HG02885 (cell line): Measurements from ENCODE around the gene WWOX.

Experiments used
- ATAC-seq: cut with Tn5 transposase; IDR thresholded peaks from one replicate; pipeline ENCODE4 v1.9.1; 2021; ENCODE audit warnings: mild to moderate bottlenecking; ENCODE audit not compliant: unreplicated experiment, poor library complexity

Gene WWOX

GRCh38 chr16:79069633-79070032 is 970.2 kb downstream of the WWOX start:
- ATAC-seq, result no peak

DNA sequence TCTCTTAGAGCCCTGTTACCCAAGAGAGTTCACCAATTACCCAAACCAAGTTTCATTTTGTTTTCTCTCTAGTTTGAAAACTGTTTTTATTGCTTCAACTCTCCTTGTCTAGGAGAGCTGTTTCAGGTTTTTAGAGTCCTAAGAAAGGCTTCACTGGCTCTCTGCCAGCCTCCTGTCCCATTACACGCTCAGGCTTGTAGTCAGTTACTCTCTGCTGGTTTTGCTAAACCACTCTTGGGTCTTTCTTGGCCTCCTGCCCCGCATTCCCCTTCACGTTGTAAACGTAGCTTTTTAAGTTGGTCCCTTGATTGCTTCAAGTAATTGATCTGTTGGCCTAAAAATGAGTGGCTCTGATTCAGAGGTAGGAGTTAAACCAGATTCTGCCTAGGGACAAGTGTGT is 972.0 kb downstream of the WWOX start:
- no peak for ATAC-seq

- no peak for ATAC-seq
Observed at GRCh38 chr16:79072517-79072916, 973.1 kb downstream of the WWOX start.

DNA sequence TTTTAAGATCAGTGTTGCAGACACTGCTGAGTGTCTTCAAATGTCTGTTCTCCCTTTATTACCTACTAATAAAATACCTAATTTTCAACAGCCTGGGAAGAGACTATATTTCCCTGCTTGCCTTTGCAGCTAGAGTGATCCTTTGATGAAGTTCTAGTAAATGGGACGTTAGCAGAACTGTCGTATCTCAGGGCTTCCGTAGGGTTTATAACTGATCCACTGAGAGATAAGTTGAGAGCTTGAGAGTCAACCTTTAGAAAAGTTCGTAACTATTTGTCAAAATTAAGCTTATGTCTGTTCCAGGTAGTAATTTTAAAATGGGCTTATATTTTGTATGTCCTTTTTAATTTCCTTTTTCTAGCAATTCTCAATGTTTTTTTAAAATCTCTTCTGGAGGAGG is 974.1 kb downstream of the WWOX start:
- no peak for ATAC-seq

- ATAC-seq, result no peak
Observed at GRCh38 chr16:79074541-79074940, 975.1 kb downstream of the WWOX start.

DNA sequence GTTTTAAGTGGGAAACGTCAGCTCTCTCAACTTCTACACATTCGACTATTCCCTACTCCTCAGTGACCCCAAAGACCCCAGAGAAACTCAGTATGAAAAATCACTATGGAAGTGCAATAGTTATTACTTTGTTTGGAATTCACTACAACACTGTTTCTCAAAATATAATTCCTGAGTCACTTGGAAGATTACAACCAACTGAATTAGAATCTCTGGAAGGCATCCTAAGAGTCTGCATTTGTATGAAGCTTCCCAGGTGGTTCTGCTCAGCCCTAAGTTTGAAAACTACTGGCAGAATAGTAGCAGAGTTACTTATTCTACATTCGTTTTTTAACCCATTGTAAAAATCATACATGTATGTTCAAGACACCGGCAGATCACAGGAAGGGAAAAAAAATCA is 975.5 kb downstream of the WWOX start:
- ATAC-seq, result no peak

- ATAC-seq, result no peak
Observed at GRCh38 chr16:79076047-79076767, 976.8 kb downstream of the WWOX start.

DNA sequence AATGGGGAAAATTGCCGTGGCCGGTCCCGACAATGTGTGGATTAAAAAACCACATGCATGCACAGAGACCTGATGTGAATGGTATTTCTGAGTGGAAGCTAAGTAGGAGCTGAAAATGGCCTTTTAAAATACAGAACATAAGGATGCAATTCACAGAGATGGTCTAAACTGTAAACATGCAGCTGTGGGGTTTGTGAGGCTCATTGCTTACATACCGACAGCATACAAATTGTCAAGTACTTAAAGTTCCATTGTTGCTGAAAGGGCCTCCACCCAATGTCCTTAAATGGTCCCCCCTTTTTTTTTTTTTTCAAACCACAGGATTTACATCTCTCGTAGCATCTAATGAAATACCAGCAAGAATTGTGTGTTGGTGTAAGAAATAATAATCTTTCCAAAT is 977.9 kb downstream of the WWOX start:
- ATAC-seq, result no peak

DNA sequence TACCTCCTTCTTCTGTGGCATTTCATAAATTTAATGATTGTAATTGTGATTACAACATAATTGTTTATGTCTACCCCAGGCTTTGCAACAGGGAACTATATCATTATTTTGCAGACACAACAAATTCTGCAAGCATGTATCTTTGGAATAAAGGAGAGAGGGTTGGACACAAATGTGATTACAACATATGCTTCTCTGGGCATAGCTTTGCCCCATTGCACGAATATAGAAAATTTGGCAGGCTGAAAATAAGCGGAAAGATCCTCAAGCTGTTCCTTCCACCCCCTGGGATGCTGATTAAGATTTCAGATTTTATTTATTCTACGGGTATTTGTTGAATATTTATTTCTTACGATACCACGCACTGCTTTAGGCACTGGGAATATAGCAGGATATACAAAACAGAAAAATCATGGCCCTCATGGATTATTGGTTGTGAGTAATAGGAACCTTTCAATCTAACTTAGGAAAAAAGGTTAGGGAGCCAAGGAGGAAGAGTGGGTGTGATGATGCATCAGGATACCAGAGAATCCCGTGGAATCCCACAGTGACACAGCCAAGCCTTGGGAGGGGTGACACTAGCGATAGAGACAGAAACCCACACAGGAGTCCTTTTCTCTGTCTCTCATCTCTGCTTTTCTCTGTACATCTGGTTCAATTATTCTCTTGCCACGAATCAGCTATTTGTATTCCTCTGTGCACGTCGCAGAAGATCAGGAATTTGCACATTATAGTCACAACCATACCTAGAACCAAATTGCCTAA is 980.4 kb downstream of the WWOX start:
- ATAC-seq, result no peak

DNA sequence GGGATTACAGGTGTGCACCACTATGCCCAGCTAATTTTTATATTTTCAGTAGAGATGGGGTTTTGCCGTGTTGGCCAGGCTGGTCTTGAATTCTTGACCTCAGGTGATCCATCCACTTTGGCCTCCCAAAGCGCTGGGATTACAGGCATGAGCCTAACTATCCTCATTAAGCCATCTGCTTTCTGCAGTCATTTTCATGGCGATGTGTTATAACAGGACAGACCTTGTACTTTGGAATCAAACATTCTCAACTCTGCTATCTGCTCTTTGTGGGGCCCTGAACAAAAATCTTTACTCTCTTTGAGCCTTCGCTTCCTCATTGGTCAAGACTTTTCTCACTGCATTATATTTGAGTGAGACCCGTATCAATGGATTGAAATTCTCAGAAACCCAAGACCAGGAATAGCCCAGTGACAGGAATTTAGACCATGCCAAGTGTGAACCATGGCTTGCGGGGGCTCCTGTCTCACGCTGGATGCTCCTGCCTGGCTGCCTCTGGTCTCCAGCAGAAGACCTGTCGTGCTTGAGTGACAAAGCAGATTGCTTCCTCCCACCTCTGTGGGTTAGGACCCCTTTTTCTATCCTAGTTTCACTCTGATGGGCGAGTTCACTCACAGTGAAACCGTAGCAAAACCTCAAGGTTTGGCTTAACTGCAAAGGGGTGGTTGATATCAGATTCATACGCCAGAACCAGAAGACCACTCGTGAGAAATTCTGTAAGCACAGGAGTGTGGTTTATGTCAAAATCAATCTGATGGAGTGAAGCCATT is 982.0 kb downstream of the WWOX start:
- no peak for ATAC-seq

DNA sequence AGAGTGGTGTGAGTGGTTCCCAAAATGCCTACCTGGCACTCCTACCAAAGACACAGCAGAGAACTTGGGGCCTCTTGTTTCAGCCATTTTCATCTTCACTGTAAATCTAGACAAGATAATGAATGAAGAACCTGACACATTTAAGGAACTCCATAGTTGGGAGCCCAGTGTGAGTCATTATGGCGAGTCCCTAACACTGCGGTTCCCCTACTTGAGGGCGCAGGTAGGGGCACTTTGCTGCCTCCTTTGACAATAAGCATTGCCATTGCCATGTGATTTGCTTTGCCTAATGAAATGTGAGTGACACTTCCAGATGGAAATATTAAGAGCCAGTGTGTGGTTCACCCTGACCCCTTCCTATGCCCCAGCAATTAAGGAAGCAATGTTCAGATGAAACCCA is 983.5 kb downstream of the WWOX start:
- ATAC-seq, result no peak

GRCh38 chr16:79083508-79084299 is 984.2 kb downstream of the WWOX start:
- ATAC-seq, result no peak

- ATAC-seq, result no peak
Observed at GRCh38 chr16:79088971-79089370, 989.5 kb downstream of the WWOX start.

DNA sequence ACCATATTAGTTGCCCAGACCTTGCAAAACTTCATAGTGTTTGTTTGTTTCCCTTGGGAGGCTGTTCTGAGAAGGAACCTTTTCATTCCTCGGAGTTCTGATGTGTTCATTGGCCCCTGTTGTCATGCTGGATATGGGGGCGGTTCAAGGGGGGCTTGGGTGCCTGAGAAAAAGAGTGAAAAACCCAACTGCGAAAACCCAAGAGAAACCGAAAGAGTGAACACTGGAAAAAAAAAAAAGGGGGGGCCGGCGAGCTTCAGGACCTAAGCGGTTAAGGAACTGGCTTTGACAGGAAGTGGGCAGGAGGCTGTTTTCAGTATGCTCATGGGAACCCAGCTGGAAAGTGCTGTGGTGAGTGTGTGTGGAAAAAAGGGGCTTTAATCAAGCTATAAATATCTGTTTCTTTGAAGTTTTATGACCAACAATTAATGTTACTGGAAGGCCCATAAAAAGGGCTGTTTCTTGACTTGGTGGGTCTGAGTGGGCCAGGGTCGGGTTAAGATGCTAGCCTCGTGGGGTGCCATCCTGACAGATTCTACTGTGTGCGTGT is 990.4 kb downstream of the WWOX start:
- ATAC-seq, result no peak

DNA sequence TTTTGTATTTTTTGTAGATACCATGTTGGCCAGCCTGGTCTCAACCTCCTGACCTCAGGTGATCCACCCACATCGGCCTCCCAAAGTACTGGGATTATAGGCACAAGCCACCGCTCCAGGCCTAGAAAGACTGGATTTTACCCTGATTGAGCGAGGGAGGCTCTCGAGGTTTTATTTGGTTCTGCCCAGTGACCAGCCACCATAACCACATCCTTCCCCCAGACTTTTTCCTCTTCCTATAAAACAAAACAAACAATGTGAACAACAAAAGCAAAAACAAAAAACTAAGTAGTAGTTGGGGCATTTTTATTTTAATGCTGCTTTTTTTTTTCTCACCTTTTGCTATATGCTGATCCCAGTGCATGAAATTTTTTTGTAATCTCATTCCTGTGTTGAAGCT is 991.5 kb downstream of the WWOX start:
- ATAC-seq, result no peak

GRCh38 chr16:79092846-79093245 is 993.4 kb downstream of the WWOX start:
- no peak for ATAC-seq

DNA sequence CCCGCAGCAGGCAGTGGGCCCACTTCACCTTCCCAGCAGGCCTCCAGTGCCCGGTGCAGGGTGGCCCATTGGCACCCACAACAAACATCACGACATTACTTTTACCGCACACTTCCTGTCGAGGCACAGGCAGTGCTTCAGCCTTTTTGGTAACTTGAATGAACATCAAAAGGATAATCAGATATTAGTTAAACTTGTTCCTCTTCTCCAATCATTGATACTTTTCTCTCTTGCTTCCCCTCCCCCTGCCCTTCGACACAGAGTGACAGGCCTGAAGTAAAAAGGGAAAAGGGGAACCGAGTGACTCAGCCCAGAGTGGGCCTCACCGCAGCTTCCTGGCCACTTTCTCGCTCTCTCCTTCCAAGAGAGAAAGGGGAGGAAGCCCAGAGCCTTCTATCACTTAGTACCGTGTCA is 994.1 kb downstream of the WWOX start:
- ATAC-seq, result no peak

- ATAC-seq, result no peak
Observed at GRCh38 chr16:79096246-79096645, 996.8 kb downstream of the WWOX start.

GRCh38 chr16:79097166-79097565 is 997.7 kb downstream of the WWOX start:
- no peak for ATAC-seq

DNA sequence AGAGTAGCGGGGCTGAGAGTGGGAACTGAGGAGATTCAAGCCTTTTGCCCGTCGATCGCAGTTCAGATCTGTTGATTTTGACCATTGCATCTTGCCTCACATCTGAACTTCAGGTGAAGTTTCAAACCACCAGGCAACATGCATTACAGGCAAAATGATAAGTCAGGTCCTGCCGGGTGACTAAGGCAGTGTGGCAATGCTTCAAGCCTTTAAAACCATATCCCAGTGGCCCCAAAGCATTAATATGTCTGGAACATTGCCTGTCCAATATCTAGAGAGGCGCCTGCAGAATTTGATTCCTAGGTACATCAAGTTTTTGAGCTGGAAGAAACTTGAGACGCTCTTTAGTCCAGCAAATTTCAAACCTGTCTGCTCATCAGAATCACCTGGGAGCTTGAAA is 998.3 kb downstream of the WWOX start:
- ATAC-seq, result no peak
